A549 (cell line): ENCODE measurements around the gene GALNT12.

ENCODE experiments used
- BHLHE40 ChIP-seq: IDR thresholded peaks from 2 replicates; pipeline ENCODE4 v1.6.1; 2012; ENCODE audit warnings: low read depth, low read length, inconsistent platforms
- CBX2 ChIP-seq: fragments of 200-600 bp; sonication (generic); IDR thresholded peaks from 2 replicates; pipeline ENCODE4 v1.6.1; 2016; ENCODE audit warnings: low read depth, mild to moderate bottlenecking, borderline replicate concordance
- CTCF ChIP-seq: fragments of >200 bp; sonication (Bioruptor Twin); formaldehyde crosslinking; IDR thresholded peaks from 3 replicates; pipeline ENCODE4 v1.5.1; 2016
- EP300 ChIP-seq, 2 experiments: fragments of >200 bp; sonication (Bioruptor Twin); formaldehyde crosslinking; IDR thresholded peaks; 2 replicates in 1 of 2; 3 replicates in 1 of 2; pipeline ENCODE4 v1.6.1; 2016 to 2017
- POLR2A ChIP-seq: IDR thresholded peaks from 2 replicates; pipeline ENCODE4 v1.6.1; 2012; ENCODE audit warnings: mild to moderate bottlenecking, low read length
- RCOR1 ChIP-seq: fragments of 150-350 bp; IDR thresholded peaks from 2 replicates; pipeline ENCODE4 v1.6.1; 2014; ENCODE audit warnings: antibody characterized with exemption, low read length, low read depth
- USF2 ChIP-seq: fragments of 450-650 bp; IDR thresholded peaks from 2 replicates; pipeline ENCODE4 v1.6.1; 2014; ENCODE audit warnings: antibody characterized with exemption

GRCh38 chr9:98783518-98784226 lies 23.8 kb upstream of the GALNT12 start:
- no peak for TF ChIP-seq BHLHE40
- TF ChIP-seq CTCF, result no peak
- TF ChIP-seq EP300 (IDR thresholded peaks at IDR 0.05), result no peak
- no peak for TF ChIP-seq POLR2A
- TF ChIP-seq RCOR1, result no peak
- no peak for TF ChIP-seq CBX2
- no peak for TF ChIP-seq USF2
